ENCODE data around the gene DAAM2.

Gene DAAM2

GRCh38 chr6:39820553-39820952 lies 28.4 kb downstream of the DAAM2 start:
- no peak for DNase-seq

- no peak for DNase-seq
Observed at GRCh38 chr6:39821046-39821740, 29.0 kb downstream of the DAAM2 start.

DNA sequence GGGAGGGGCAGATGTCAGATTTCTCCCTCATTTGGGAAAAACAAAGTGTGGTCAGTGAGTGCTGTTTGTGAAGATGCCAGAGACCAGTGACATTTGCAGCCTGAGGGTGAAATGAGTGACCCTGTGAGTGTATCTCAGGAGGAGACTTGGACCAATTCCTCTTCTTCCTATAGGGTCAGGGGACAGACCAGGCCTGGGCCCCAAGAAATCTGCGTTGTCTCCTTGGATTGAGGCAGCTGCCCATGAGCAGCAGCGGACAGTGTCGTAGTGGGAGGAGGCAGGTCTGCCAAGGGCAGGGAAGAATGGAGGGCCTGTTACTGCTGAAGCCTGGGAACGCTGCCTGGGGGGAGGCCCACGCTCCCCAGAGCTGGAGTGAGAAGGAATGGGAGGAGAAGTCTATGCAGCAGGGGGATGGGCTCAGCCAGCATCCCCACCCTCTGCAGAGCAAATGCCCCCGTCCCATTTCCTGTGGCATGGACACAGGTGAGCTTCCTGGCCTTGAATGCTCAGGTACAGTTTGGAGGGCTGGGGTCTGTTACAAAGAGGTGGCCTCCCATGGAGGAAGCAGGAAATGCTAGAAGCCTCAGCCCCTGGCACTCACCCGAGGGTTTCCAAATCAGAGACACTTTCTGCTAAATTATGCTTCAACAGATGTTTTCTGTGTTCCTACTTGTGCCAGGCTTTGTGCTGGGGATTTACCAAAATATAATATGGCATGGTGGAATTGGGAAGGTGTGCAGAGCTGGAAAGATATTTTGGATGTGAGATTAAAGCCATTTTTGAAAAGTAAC lies 29.8 kb downstream of the DAAM2 start:
- no peak for DNase-seq

DNA sequence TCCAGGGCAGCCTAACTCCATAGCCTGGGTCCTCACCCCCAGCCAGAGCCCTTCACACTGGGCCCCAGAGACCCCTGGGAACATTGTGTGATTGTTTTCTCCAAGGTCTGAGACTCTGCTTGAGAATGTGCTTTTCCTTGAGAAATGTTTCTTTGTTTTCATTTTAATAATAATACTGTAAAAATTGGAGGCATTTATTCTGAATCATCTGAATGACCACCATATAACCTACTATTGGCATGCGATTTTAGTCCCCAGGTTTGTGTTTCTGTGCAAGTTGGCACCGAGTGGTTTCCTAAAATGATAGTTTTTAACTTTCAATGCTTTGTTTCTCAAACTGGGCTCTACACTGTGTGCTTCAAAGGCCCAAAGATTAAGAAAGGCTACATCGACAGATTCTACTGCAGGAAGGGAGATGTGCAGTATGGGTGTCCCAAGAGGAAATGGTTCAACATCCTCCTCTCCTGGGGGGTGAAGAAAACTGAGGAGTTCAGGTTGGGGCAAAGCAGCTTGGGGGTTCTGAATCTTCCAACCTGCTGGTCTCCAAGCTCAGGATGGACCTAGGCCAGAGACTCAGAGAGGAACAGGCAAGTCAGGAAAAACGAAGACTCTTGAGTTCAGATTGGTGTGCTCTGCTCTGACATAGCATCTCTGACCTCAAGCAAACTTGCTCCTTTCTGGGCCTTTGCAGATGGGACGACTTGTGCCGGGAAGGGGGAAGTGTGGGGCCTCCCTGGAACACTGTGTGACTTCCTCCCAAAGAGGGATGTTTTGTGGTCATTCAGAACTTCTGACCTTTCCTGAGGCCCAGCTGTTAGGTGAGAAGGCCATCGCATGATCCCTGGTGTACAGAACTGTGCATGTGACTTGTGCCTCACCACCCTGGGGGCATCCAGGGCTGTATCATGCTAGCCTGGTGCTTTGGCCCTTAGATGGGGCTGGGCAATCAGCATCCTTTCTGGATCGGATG lies 31.0 kb downstream of the DAAM2 start:
- DNase-seq, result no peak

DNA sequence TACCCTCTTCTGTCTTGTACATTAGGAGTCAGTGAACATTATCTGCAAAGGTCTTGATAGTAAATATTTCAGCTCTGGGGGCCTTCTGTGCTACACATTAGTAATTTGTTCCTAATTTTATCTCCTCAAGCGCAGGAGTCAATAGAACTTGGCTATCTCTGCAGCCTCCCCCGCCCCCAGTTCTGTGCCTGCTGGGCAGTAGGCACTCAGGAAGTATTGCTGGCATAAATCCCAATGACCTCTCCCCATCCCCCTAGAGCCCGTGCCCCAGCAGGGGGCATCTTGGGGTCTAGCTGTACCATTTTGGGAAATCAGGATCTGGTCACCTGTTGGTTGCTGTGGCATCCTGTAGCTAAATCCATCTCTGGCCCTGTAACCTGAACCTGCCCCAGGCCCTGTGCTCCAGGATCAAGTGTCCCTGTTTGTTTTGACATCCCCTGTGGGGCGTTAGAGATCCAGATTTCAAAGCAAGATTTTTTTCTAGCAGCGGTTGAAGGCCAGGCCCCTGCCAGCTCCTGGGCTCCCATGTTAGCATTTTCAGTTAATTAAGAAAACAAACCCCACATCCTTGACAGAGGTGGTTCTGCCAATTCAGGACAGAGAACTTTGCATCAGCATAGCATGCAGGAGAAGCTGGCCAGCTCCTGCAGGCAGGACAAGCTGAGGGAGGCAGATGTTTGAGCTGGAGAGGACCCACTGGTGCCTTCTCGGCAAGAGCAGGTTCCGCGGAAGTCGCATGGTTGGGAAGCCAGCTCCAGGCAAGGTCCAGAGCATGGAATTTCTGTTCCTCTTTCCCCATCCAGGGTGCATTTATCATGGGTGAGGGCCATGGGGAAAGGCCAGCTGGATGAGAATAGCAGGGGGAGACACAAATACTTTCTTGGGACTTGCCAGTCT lies 32.1 kb downstream of the DAAM2 start:
- no peak for DNase-seq

DNA sequence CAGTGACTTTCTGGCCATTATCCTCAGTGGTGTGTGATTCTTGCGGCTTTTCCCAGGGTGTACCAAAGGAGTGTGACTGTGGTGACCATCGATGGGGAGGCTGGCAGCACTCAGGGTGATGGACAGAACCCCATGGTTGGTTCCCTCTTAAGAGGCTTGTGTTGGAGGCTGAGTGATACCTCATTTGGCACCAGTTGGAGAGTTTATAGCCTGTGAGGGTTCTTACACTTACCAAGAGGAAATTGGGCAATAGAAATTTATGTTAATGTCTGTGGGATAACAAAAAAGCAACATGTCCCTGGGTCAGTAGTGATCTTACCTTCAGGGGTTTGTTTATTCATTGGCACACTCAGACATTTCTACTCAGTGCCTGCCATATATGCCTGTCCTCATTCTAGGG lies 37.2 kb downstream of the DAAM2 start:
- no peak for DNase-seq

DNA sequence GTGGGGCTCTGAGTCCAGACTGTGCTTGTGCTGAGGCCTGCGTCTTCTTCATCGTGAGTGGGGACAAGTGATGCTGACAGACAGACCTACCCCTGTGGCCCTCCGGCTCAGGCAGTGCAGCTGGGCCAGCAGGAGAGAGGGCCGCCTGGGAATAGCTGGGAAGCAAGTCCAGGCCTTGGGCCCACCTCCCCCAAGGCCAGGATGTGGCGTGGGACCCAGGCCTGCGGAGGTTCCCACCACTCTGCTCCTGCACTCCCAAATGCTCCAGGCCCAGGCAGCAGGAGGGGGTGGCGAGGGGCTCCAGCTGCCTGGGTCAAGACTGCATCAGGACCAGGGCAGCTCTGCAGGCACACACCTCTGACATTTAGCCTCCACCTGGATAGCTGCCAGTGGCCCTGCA lies 38.3 kb downstream of the DAAM2 start:
- no peak for DNase-seq

GRCh38 chr6:39831701-39832100 lies 39.5 kb downstream of the DAAM2 start:
- no peak for DNase-seq

DNA sequence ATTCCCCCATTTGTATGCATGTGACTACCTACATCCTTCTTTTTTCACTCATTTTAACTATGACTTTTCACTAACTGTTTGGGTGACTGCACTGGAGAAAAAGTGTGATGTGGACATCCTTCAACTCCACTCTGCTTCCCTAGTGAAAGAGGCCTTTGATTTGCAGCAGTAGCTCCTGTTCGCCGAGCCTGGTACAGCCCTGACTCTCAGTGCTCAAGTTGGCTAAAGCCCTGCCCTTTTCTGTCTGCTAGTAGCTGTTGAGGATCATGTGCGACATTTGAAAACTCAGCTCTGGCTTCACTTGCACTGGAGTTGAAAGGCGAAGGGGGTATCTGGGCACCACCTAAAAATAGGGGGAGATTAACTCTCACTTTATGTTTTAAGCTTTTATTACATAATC lies 42.1 kb downstream of the DAAM2 start:
- DNase-seq, result no peak

- DNase-seq, result no peak
Observed at GRCh38 chr6:39834866-39835265, 42.7 kb downstream of the DAAM2 start.

GRCh38 chr6:39835821-39836295 lies 43.7 kb downstream of the DAAM2 start:
- no peak for DNase-seq

DNA sequence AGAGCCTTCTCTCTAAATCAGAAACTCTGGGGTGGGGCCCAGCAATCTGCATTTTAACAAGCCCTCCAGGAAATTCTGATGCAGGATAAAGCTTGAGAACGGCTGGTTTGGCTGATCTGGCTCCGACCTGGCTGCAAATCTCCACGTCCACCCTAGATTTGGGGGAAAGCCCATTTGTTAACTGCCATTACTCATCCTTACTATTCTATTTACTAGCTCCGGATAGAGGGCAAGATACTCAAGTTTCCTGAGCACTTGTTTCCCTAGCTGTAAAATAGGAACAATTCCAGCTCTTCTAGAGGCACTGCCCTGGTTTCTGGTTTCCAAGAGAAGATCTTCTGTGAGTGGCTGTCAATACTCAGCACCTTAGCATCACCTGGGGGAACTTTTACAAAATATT lies 44.4 kb downstream of the DAAM2 start:
- DNase-seq, result no peak

GRCh38 chr6:39839445-39839844 lies 47.3 kb downstream of the DAAM2 start:
- DNase-seq, result no peak

DNA sequence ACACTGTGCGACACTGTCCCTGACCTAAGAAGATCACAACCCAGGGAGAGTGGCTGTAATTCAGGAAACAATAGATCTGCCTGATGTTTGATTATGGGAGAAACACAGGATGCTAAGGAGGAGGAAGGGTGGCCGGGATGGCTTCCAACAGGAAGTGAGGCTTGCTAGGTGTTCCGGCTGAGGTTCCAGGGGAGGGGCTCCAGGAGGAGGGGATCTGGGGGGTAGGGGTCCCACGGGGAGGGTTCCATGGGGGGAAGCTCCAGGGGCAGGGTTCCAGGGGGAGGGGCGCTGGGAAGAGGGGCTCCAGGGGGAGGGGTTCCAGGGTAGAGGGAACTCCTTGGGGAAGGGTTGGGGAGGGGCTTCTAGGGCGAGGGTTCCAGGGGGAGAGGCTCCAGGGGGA lies 48.6 kb downstream of the DAAM2 start:
- DNase-seq, result no peak

GRCh38 chr6:39841291-39841690 lies 49.1 kb downstream of the DAAM2 start:
- DNase-seq, result no peak

GRCh38 chr6:39841923-39842322 lies 49.7 kb downstream of the DAAM2 start:
- DNase-seq, result no peak

DNA sequence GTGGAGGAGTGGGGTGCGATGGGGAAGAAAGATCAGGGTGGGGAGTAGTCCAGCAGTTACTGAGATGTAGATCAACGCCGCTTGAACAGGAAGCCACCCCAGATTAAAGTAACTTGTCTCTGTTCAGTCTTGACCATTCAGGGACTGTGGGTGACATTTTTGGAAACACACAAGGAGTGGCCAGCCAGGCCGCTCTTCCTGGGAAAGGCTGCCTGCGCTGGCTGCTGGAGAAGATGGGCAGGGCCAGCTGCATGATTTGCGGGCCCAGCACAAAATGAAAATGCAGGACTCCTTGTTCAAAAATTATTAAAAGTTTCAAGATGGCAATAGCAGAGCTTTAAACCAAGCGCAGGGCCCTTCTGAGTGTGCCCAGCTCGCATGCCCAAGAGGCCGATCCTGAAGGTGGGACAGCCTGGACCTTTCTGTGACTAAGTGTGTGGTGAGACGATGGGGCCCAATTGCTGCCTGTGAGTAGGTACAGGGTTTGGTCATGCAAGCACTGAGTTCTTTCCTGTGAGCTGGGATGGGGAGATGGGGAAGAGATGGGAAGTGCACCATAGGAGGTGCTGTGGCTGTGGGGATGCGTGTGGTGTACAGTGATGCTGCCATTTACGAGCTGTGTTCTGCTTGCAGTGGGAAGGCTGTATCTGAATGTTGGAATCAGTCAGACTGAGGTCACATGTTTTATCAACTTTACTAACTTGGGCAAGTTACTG lies 51.3 kb downstream of the DAAM2 start:
- no peak for DNase-seq

DNA sequence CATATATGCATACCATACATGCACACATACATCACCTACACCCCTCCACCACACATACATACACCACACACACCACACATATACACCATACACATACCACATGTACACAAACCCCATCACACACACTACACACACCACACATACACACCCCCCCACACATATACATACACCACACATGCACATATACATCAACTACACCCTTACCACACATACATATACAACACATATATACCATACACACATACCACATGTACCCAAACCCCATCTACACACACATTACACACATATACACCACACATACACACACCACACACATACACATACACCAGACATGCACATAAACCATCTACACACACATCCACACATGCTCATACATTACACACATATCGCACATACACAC lies 52.7 kb downstream of the DAAM2 start:
- DNase-seq, result no peak

DNA sequence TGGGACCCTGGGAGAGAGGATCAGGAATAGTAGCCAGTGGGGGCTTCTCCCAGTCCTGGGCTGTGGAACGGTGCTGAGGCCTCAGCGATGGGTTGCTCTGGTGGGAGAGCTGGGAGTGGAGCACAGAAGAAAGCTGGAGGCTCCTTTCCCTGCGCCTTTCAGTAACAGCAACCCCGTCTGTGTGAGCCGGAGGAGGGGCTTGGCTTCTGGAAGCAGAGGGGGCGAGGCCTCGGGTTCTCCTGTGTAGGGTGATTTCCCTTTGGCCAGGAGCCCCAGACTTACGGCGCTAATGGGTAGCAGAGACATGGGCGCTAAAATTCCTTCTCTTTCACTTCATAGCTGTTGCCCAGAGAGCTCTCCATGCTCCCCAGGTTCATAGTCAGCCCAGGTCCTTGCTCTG lies 55.0 kb downstream of the DAAM2 start:
- DNase-seq, result no peak

GRCh38 chr6:39848171-39848570 lies 56.0 kb downstream of the DAAM2 start:
- DNase-seq, result no peak

DNA sequence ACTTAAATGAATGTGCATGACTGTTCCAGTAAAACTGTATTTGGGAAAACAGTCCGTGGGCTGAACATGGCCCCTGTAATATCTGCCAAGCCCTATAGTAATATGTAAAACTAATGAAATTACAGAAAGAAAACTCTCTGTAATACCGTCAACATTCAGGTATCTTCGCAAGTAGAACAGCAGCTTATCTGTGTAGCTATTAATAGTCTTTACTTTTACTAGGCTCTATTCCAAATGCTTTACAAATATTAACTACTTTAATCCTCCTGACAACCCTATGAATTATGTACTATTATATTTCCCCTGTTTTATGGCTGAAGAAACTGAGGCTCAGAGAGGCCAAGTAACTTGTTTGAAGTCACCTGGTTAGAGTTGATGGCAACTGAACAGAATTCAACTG lies 57.1 kb downstream of the DAAM2 start:
- DNase-seq, result no peak

DNA sequence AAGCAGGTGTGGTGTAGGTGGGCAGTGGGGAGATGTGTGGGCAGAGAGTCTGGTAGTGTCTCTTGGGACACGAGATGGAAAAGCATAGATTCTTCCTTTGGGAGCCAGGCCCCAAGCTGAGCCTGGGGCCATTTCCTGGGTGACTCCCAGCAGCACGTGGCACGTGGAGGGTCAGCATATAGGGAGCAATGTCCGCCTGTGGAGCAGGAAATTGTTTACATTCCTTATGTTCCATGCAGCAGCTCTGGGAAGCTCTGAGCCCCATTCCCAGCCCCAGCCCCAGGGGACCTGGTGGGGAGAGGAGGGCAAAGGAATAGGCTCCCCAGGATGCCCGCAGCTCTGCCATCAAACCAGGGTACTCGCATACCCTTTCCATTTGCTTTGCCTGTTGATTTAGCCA lies 57.6 kb downstream of the DAAM2 start:
- DNase-seq, result no peak

All from hematopoietic multipotent progenitor cell treated with erythropoietin and hydrocortisone succinate and interleukin-3 and kit ligand, for 6 days (in vitro differentiated cells).